ENCODE data around the gene TPP2.

TPP2 gene

GRCh38 chr13:102563267-102563666 is 33.5 kb upstream of the TPP2 start:
- no peak for TF ChIP-seq CTCF (IDR thresholded peaks at IDR 0.05)

- no peak for TF ChIP-seq CTCF (IDR thresholded peaks at IDR 0.05)
Observed at GRCh38 chr13:102564564-102564963, 32.2 kb upstream of the TPP2 start.

GRCh38 chr13:102566513-102566912 is 30.3 kb upstream of the TPP2 start:
- TF ChIP-seq CTCF (IDR thresholded peaks at IDR 0.05): no peak

- no peak for TF ChIP-seq CTCF (IDR thresholded peaks at IDR 0.05)
Observed at GRCh38 chr13:102567857-102568256, 28.9 kb upstream of the TPP2 start.

GRCh38 chr13:102569488-102569887 is 27.3 kb upstream of the TPP2 start:
- no peak for TF ChIP-seq CTCF (IDR thresholded peaks at IDR 0.05)

GRCh38 chr13:102571075-102571474 is 25.7 kb upstream of the TPP2 start:
- no peak for TF ChIP-seq CTCF (IDR thresholded peaks at IDR 0.05)

- no peak for TF ChIP-seq CTCF (IDR thresholded peaks at IDR 0.05)
Observed at GRCh38 chr13:102572323-102572722, 24.5 kb upstream of the TPP2 start.

GRCh38 chr13:102580552-102581169 is 16.1 kb upstream of the TPP2 start:
- TF ChIP-seq CTCF (IDR thresholded peaks at IDR 0.05): peak; percentile 67
